GM21367 (cell line): Measurements from ENCODE around the gene FNIP1.
"Not testable (repeated sequence)": the region's sequence is repeated elsewhere in the genome, so short reads cannot be mapped to it uniquely, and the experiment has no call there.

Source experiments
- ATAC-seq: cut with Tn5 transposase; IDR thresholded peaks from one replicate; pipeline ENCODE4 v1.9.1; 2021; ENCODE audit not compliant: unreplicated experiment

Gene FNIP1

GRCh38 chr5:131641494-131641893, 155.3 kb downstream of the FNIP1 start:
- no peak for ATAC-seq

GRCh38 chr5:131640043-131640856, 156.6 kb downstream of the FNIP1 start:
- no peak for ATAC-seq

- ATAC-seq = no peak
Observed at GRCh38 chr5:131639148-131639547, 157.7 kb downstream of the FNIP1 start.

GRCh38 chr5:131637694-131638093, 159.1 kb downstream of the FNIP1 start:
- ATAC-seq = no peak

GRCh38 chr5:131635684-131636572, 160.9 kb downstream of the FNIP1 start:
- no peak for ATAC-seq

GRCh38 chr5:131634996-131635683, 161.7 kb downstream of the FNIP1 start, which contains the start of gene RAPGEF6:
RAPGEF6 (minus strand) TSS chr5:131635229; CDS start chr5:131635030, 199 bp downstream.
- peak; percentile 86 for ATAC-seq

GRCh38 chr5:131634666-131634995, 162.2 kb downstream of the FNIP1 start:
- peak; percentile 20 for ATAC-seq

- ATAC-seq = no peak
Observed at GRCh38 chr5:131634238-131634637, 162.6 kb downstream of the FNIP1 start.

GRCh38 chr5:131633830-131634229, 163.0 kb downstream of the FNIP1 start:
- ATAC-seq = no peak

- ATAC-seq = no peak
Observed at GRCh38 chr5:131630963-131631350, 165.9 kb downstream of the FNIP1 start.

GRCh38 chr5:131630208-131630962, 166.4 kb downstream of the FNIP1 start:
- ATAC-seq = no peak

GRCh38 chr5:131628990-131629389, 167.8 kb downstream of the FNIP1 start:
- ATAC-seq = no peak

- no peak for ATAC-seq
Observed at GRCh38 chr5:131627207-131627865, 169.5 kb downstream of the FNIP1 start.

- no peak for ATAC-seq
Observed at GRCh38 chr5:131622633-131623032, 174.2 kb downstream of the FNIP1 start.

GRCh38 chr5:131621164-131621563, 175.7 kb downstream of the FNIP1 start:
- not testable (repeated sequence) for ATAC-seq

GRCh38 chr5:131619102-131619501, 177.7 kb downstream of the FNIP1 start:
- no peak for ATAC-seq

- ATAC-seq = no peak
Observed at GRCh38 chr5:131617140-131617822, 179.5 kb downstream of the FNIP1 start.

- no peak for ATAC-seq
Observed at GRCh38 chr5:131615957-131616356, 180.9 kb downstream of the FNIP1 start.

- no peak for ATAC-seq
Observed at GRCh38 chr5:131613423-131613822, 183.4 kb downstream of the FNIP1 start.

- ATAC-seq = no peak
Observed at GRCh38 chr5:131611064-131611381, 185.8 kb downstream of the FNIP1 start.
